Vagina (tissue), 2 donors: ENCODE measurements around the gene DNAI7. TPM values are rescaled to one million over a fixed set of nuclear protein-coding genes. Genes with fewer than 3 reads are reported as not detected.

ENCODE experiments used
- DNase-seq, 2 donors: peaks; one replicate each; pipeline ENCODE4 v3.0.0-alpha.2; 2017; ENCODE audit errors: extremely low spot score in 2 of 2
- H3K27ac ChIP-seq: fragments of 200-600 bp; sonication (generic); one replicate; pipeline ENCODE4 v1.5.1; 2019
- H3K27me3 ChIP-seq: fragments of 200-600 bp; sonication (generic); one replicate; pipeline ENCODE4 v1.5.1; 2019
- H3K36me3 ChIP-seq, 2 donors: fragments of 200-600 bp; sonication (generic); one replicate each; pipeline ENCODE4 v1.5.1; 2017 to 2019
- H3K4me1 ChIP-seq: fragments of 200-600 bp; sonication (generic); one replicate; pipeline ENCODE4 v1.5.1; 2019
- H3K4me3 ChIP-seq, 2 donors: fragments of 200-600 bp; sonication (generic); 1 replicate in 1 of 2; 2 replicates in 1 of 2; pipeline ENCODE4 v1.5.1; 2016 to 2019
- H3K9me3 ChIP-seq: fragments of 200-600 bp; sonication (generic); one replicate; pipeline ENCODE4 v1.5.1; 2019
- CTCF ChIP-seq, 3 experiments: fragments of 450-650 bp in 2 of 3; fragments of 200-600 bp in 1 of 3; sonication (generic) in 1 of 3; IDR thresholded peaks; one replicate each; pipeline ENCODE4 v1.5.1; 2017 to 2019; ENCODE audit warnings: antibody characterized with exemption in 3 of 3, mild to moderate bottlenecking in 2 of 3, moderate library complexity in 2 of 3
- POLR2A ChIP-seq, 2 donors: fragments of 450-650 bp; IDR thresholded peaks; one replicate each; pipeline ENCODE4 v1.6.1; 2017; ENCODE audit warnings: antibody characterized with exemption in 2 of 2, mild to moderate bottlenecking in 2 of 2, moderate library complexity in 2 of 2
- POLR2AphosphoS5 ChIP-seq, 2 donors: sonication (generic); formaldehyde crosslinking; IDR thresholded peaks; one replicate each; pipeline ENCODE4 v1.9.0; 2017; ENCODE audit warnings: antibody characterized with exemption in 2 of 2, mild to moderate bottlenecking in 2 of 2, low read depth in 1 of 2; ENCODE audit not compliant: insufficient read depth in 1 of 2
- intact Hi-C: fragments of 100-400 bp; cut with DNase I; formaldehyde crosslinking; loops from one replicate; pipeline ENCODE4 v1.15.1; 2023
- total RNA-seq: library from RNA; depleted of rRNA; stranded (reverse); fragments of >200 nt; gene quantifications from one replicate; pipeline ENCODE4 v1.2.3, GENCODE V29; 2016

Gene DNAI7
- total RNA-seq, result 3.4 TPM

- intact Hi-C loops, result no loop called here
Measured at GRCh38 chr12:25195056-25195971, at the start of gene DNAI7, which contains the start of gene ETFRF1. TSS of gene DNAI7 (minus strand) at chr12:25195160. CDS start at chr12:25195078, 82 bp downstream. TSS of gene ETFRF1 (plus strand) at chr12:25195237. CDS start at chr12:25203957, 8,720 bp downstream.

GRCh38 chr12:25243680-25243990 lies 48.7 kb upstream of the DNAI7 start:
- intact Hi-C loops, result no loop called here
- Histone ChIP-seq H3K9me3 (no peaks in the 10 kb centered on the region), H3K27ac (no peak overlapping the region), H3K27me3 (no peaks in the 10 kb centered on the region), H3K4me1 (peaks cover 2% of the 10 kb centered on the region), H3K4me3 (no peak overlapping the region), H3K36me3 (no peaks in the 10 kb centered on the region)
- no peak for DNase-seq
- TF ChIP-seq POLR2A (IDR thresholded peaks at IDR 0.05), result no peak
- no peak for TF ChIP-seq POLR2AphosphoS5 (IDR thresholded peaks at IDR 0.05; ENCODE audit: insufficient read depth in 1 of 2, low read depth in 1 of 2)
- no peak for TF ChIP-seq CTCF (IDR thresholded peaks at IDR 0.05)

More at GRCh38 chr12:25195056-25195971, at the start of gene DNAI7, which contains the start of gene ETFRF1:
- TF ChIP-seq POLR2A (IDR thresholded peaks at IDR 0.05) (peak in 1 of 2 donors; percentile 64), CTCF (IDR thresholded peaks at IDR 0.05) (peak in 1 of 3 experiments; percentile 21), POLR2AphosphoS5 (IDR thresholded peaks at IDR 0.05; ENCODE audit: insufficient read depth in 1 of 2, low read depth in 1 of 2) (peak; percentile 81 to 89)
- Histone ChIP-seq H3K27me3 (no peaks in the 10 kb centered on the region), H3K36me3 (peaks cover 0 to 6% of the 10 kb centered on the region in 2 donors), H3K27ac (peak within 1 kb of the TSS; percentile 91), H3K4me3 (peak within 1 kb of the TSS; percentile 67 to 79), H3K4me1 (peaks cover 19% of the 10 kb centered on the region), H3K9me3 (no peaks in the 10 kb centered on the region)
- peak in 1 of 2 donors; percentile 93 for DNase-seq

GRCh38 chr12:25242981-25243679 lies 48.2 kb upstream of the DNAI7 start:
- H3K4me1 ChIP-seq, result no peaks in the 10 kb centered on the region
- no peaks in the 10 kb centered on the region for H3K9me3 ChIP-seq
- no peaks in the 10 kb centered on the region for H3K36me3 ChIP-seq
- H3K27ac ChIP-seq, result no peak overlapping the region
- DNase-seq, result no peak
- no peak overlapping the region for H3K4me3 ChIP-seq
- TF ChIP-seq POLR2AphosphoS5 (IDR thresholded peaks at IDR 0.05; ENCODE audit: insufficient read depth in 1 of 2, low read depth in 1 of 2) (no peak), POLR2A (IDR thresholded peaks at IDR 0.05) (no peak), CTCF (IDR thresholded peaks at IDR 0.05) (no peak)
- intact Hi-C loops, result no loop called here
- H3K27me3 ChIP-seq, result no peaks in the 10 kb centered on the region

- no peak for DNase-seq
- no peak overlapping the region for H3K27ac ChIP-seq
- H3K9me3 ChIP-seq, result no peaks in the 10 kb centered on the region
- TF ChIP-seq CTCF (IDR thresholded peaks at IDR 0.05) (peak in 2 of 3 experiments; percentile 15 to 50), POLR2AphosphoS5 (IDR thresholded peaks at IDR 0.05; ENCODE audit: insufficient read depth in 1 of 2, low read depth in 1 of 2) (no peak), POLR2A (IDR thresholded peaks at IDR 0.05) (no peak)
- H3K4me1 ChIP-seq, result no peaks in the 10 kb centered on the region
- H3K4me3 ChIP-seq, result no peak overlapping the region
- H3K36me3 ChIP-seq, result peaks cover 0 to 6% of the 10 kb centered on the region in 2 donors
- no peaks in the 10 kb centered on the region for H3K27me3 ChIP-seq
- intact Hi-C loops, result no loop called here
Measured at GRCh38 chr12:25241167-25242020, 46.4 kb upstream of the DNAI7 start.
